HG03571 (cell line): ENCODE results near the gene RENBP.

Source experiments
- ATAC-seq: cut with Tn5 transposase; IDR thresholded peaks from one replicate; pipeline ENCODE4 v1.9.1; 2021; ENCODE audit not compliant: unreplicated experiment

RENBP gene

GRCh38 chrX:153921070-153921469 is 23.4 kb downstream of the RENBP start:
- no peak for ATAC-seq

DNA sequence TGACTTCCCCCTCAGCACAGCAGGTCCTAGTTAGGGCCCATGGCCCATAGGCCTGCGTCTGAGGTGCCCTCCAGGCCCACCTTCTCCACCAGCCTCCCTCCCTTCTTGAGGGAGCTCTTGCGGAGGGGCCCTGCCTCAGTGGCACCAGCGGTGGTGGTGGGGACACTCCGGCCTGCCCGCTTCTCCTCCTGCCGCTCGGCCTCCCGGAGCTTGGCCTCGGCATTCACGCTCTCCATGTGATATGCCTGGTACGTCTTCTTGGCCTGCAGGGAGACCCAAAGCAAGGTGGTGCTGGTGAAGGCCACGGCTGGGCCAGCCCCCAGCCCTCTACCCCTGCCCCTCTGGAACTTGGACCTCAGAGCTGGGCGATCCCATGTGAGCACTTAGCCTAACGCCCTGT is 23.9 kb downstream of the RENBP start:
- no peak for ATAC-seq

- ATAC-seq = no peak
Observed at GRCh38 chrX:153919281-153919680, 25.2 kb downstream of the RENBP start.

DNA sequence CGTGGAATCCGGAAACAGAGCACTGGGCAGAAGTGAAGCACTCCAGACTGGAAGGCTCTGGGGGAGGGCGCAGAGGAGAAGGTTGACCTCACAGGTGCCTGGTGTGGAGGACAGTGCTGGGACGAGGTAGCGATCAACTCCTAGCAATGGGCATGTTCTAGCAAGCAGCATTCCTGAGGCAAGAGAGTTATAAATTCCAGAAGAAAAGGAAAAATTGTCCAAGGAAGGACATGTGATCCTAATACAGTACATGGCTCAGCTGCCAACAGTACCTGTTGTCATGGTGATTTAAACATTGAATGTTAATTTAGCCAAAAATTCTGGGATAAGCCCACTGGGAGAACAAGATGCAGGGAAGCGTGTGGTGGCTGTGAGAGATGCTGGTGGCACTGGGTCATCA is 26.6 kb downstream of the RENBP start:
- ATAC-seq = no peak

DNA sequence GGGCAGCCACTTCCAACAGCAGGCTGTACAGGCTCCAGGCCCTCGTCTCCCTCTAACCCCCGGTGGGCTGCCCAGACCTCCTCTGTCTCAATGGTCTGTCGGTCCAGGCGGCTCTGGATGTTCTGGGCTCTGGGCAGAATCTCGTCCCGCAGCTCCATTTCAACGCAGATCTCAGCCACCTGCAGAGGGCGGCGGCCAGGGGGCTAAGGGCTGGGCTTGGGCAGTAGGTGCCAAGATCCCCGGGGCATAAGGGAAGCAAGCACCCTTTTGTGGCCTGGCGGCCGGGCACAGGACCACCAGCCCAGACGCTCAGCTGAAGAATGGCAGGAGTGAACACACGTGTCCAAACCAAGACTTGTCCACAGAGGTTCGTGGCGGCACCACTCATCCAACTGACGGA is 30.7 kb downstream of the RENBP start:
- no peak for ATAC-seq

GRCh38 chrX:153913211-153913610 is 31.2 kb downstream of the RENBP start:
- ATAC-seq = no peak

DNA sequence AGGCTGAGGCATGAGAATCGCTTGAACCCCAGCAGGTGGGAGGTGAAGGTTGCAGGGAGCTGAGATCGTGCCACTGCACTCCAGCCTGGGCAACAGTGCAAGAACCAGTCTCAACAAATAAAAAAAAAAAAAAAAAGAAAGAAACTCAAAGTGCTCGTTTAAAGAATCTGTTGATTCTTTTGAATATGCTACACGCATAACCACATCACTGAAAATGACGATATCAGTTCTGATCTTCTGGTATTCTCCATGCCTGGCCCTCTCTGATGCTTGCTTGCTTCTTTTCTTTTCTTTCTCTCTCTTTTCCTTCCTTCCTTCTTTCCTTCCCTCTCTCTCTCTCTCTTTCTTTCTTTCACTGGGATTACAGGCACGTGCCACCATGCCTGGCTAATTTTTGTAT is 32.6 kb downstream of the RENBP start:
- no peak for ATAC-seq

DNA sequence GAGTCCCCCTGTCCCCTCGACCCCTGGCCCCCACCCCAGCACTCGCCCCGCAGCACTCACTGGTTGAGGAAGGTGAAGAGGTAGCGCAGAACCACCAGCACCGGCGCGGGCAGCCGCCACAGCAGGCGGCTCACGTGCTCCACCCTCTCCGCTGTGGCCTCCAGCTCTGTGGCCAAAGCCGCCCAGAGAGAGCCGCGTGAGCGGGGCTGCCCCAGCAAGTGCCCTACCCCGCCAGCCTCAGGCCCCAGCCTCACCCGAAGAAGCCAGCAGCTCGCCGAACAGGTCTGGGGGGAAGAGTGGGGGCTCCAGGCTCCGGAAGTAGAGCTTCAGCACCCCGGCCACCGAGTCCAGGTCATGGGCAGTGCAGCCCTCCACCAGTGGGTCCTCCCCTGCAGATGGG is 34.0 kb downstream of the RENBP start:
- no peak for ATAC-seq

DNA sequence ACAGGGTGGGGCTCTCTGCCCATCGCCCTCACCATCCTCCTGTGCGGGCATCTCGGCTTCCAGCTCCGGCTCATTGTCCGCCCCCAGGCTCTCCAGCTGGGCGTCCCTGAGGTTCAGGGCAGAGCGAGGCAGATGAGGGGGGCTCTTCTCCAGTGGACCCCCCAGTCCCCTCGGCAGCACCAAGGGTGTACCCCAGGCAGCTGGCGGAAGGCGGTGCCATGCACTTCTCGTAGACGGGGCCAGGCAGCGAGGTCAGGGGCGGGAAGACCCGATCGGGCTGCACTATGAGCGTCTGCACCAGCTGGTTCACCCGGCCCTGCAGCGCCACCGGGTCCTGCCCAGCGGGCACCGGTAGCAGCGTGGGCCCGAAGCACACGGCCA is 34.5 kb downstream of the RENBP start:
- ATAC-seq = no peak

- ATAC-seq = no peak
Observed at GRCh38 chrX:153909024-153909979, 35.1 kb downstream of the RENBP start.

DNA sequence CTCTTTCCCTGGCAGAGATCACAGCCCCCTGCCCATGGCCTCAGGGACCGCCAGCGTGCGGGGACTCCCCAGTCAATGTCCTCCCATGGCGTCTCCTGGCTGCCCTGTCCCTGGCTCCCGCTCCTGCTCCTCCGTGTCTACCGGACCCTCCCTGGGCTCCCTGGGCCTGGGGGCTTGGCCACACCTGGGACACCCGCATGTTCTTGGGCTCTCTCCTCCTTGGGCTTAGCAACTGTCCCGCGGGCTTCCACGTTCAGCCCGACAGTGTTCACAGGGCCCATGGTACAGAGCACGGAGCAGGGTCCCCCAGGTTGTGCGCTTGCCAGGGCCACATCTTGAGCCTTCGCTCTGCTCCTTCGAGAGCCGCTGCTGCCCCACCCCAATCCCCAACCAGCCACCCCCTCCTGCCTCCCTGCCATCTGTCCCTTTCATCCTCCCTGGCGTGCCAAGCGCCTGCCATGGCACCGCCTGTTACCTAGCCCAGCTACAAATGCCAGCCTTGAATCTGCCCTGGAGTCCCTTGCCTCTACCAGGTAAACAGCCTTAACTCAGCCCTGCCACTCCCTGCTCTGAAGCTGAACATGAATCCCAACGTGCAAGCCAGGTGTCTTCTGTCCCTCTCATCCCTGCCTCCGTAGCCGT is 36.1 kb downstream of the RENBP start:
- no peak for ATAC-seq

DNA sequence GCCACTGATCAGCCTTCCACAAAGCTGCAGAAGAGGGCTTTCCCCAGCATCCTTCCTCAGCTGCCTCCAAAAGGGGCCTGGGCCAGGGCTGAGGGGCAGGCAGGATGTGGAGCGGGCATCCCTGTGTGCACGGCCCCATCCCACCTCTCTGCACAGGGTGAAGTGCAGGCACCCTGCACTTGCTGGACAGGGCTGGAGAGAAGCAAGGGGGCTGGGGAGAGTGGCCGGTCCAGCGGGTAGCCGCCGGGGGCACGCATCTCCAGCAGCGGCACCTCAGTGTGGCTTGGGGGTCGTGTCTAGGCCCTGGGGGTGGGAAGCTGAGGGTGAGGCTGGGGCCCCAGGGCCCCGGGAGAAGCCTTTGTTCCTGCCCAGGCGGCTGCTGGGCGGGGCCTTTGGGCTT is 37.0 kb downstream of the RENBP start:
- ATAC-seq = no peak

DNA sequence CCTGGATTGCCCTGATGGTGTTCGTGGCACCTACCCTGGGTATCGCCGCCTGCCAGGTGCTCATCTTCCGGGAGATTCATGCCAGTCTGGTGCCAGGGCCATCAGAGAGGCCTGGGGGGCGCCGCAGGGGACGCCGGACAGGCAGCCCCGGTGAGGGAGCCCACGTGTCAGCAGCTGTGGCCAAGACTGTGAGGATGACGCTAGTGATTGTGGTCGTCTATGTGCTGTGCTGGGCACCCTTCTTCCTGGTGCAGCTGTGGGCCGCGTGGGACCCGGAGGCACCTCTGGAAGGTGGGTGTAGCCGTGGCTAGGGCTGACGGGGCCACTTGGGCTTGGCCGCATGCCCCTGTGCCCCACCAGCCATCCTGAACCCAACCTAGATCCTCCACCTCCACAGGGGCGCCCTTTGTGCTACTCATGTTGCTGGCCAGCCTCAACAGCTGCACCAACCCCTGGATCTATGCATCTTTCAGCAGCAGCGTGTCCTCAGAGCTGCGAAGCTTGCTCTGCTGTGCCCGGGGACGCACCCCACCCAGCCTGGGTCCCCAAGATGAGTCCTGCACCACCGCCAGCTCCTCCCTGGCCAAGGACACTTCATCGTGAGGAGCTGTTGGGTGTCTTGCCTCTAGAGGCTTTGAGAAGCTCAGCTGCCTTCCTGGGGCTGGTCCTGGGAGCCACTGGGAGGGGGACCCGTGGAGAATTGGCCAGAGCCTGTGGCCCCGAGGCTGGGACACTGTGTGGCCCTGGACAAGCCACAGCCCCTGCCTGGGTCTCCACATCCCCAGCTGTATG is 38.1 kb downstream of the RENBP start:
- ATAC-seq = no peak

- ATAC-seq = no peak
Observed at GRCh38 chrX:153905481-153906095, 38.9 kb downstream of the RENBP start.

DNA sequence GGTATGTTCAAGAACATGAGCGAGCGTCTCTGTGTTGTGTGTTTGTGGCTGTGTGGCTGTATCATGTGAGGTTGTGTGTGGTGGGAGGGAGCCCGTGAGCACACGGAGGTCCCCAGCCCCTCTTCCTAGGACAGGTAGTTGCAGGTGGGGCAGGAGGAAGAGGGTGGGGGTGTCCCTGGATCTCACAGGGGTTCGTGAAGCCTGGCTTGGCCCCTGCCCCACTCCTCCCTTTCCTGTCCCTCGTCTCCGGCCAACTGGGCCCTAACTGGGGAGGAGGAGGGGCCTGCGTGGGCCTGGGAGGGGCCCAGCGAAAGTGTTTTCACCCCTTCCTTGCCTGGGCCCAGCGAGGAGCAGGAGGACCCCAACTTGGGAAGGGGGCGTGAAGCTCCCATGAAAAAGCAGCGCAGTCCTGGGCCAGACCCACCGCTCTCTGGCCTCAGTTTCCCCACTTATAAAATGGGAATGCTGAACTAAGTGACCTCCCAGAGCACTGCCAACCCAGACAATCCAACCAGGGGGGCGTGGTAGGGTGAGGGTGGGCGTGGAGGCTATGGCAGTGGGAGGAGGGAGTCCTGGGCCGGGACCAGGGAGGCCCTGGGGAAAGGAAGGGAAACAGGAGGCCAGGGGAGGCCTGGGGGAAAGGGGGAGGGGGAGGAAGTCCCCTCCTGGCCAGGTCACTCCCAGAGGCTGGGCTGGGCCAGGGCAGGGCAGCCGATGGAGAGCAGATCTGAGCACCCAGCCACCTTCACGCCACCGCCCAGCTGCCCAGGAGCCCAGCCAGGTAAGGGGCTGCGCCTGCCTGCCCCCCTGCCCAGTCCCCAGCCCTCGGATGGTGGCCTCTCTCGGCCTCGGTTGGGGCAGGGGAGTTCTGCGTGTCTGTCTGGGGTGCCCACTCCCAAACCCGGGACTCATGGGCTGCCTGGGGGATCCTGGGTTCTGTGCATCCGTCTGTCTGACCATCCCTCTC is 40.2 kb downstream of the RENBP start, which contains the start of gene AVPR2:
TSS of gene AVPR2 (plus strand) at position 683 of the 967 bp plus-strand sequence. CDS start 473 bp downstream, outside the sequence.
- ATAC-seq = no peak

DNA sequence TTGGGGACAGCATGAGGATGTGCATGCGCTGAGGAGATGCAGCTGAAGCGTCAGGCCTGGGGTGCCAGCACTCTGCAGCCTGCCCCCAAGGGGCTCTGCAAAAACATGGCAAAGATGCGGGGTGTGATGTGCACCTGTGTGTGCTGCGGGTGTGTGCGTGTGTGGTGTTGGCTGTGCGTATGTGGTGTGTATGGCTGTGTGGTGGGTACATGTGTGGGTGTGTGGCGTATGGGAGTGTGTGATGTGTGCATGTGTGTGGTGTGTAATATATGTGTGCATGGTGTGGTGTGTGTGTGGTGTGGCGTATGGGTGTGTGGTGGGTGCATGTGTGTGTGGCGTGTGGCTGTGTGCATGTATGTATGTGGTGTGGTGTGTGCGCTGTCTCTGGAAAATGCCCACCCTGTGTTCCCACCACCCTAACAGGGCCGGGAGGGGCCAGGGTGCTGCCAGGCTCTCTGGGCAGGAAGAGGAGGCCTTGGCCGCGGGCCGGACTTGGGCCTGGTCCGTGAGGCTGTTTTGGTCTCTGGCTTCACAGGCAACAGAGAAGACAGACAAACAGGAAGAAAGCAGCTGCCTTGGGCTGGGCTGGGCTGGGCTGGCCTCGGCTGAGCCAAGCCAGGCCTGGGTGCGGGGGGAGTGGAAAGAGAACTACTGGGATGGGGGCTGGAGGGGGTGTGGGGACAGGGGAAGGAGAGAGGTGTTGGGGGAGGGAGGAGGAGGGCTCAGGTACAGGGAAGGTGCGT is 41.0 kb downstream of the RENBP start:
- no peak for ATAC-seq

- ATAC-seq = no peak
Observed at GRCh38 chrX:153902385-153902784, 42.1 kb downstream of the RENBP start.

GRCh38 chrX:153901753-153902140 is 42.7 kb downstream of the RENBP start:
- ATAC-seq = no peak
